Hematopoietic multipotent progenitor cell (in vitro differentiated cells): Measurements from ENCODE around the gene BIN2. TPM values are rescaled to one million over a fixed set of nuclear protein-coding genes. Genes with fewer than 3 reads are reported as not detected.
A peak's percentile ranks its signal among the peaks of the same experiment; 100 is the strongest.

Experiments
- DNase-seq, 3 donors: peaks; one replicate each; pipeline ENCODE4 v3.0.0-alpha.2; 2011 to 2015; ENCODE audit warnings: low read depth in 2 of 3, low spot score in 2 of 3
- total RNA-seq: library from RNA; depleted of rRNA; stranded (reverse); fragments of >200 nt; gene quantifications from one replicate; pipeline ENCODE4 v1.2.3, GENCODE V29; 2012

Gene BIN2
- total RNA-seq = 36.1 TPM

- peak; percentile 40 to 90 (median 89) for DNase-seq
These were observed at the start of gene BIN2 for GRCh38 chr12:51323966-51324895. BIN2 (minus strand) TSS chr12:51324174; CDS start chr12:51324102, 72 bp downstream.

GRCh38 chr12:51373187-51373586 is 49.2 kb upstream of the BIN2 start:
- DNase-seq = peak in 2 of 3 donors; percentile 37 to 53

- DNase-seq = no peak
These were observed 48.0 kb upstream of the BIN2 start for GRCh38 chr12:51372021-51372420.

- no peak for DNase-seq
These were observed 47.5 kb upstream of the BIN2 start for GRCh38 chr12:51371295-51371953.

- no peak for DNase-seq
These were observed 46.7 kb upstream of the BIN2 start for GRCh38 chr12:51370667-51371066.

- peak in 1 of 3 donors; percentile 10 for DNase-seq
These were observed 45.6 kb upstream of the BIN2 start for GRCh38 chr12:51369581-51369980.

- peak; percentile 82 to 100 (median 99) for DNase-seq
These were observed 44.9 kb upstream of the BIN2 start for GRCh38 chr12:51368640-51369517.

- no peak for DNase-seq
These were observed 41.3 kb upstream of the BIN2 start for GRCh38 chr12:51365276-51365675.

GRCh38 chr12:51364001-51364400 is 40.0 kb upstream of the BIN2 start:
- DNase-seq = no peak

- DNase-seq = no peak
These were observed 38.9 kb upstream of the BIN2 start for GRCh38 chr12:51362747-51363342.

GRCh38 chr12:51362307-51362706 is 38.3 kb upstream of the BIN2 start:
- DNase-seq = no peak

- DNase-seq = no peak
These were observed 37.4 kb upstream of the BIN2 start for GRCh38 chr12:51361161-51362016.

- DNase-seq = no peak
These were observed 36.3 kb upstream of the BIN2 start for GRCh38 chr12:51360315-51360714.

- no peak for DNase-seq
These were observed 35.9 kb upstream of the BIN2 start for GRCh38 chr12:51359851-51360250.

GRCh38 chr12:51358496-51358895 is 34.5 kb upstream of the BIN2 start:
- DNase-seq = no peak

GRCh38 chr12:51357374-51358047 is 33.5 kb upstream of the BIN2 start:
- no peak for DNase-seq

GRCh38 chr12:51351913-51352532 is 28.0 kb upstream of the BIN2 start:
- peak in 1 of 3 donors; percentile 69 for DNase-seq

GRCh38 chr12:51349026-51349425 is 25.1 kb upstream of the BIN2 start:
- DNase-seq = no peak
